RWPE1 (cell line): ENCODE measurements around the gene RAB5A.
"Not testable (repeated sequence)": the region's sequence is repeated elsewhere in the genome, so short reads cannot be mapped to it uniquely, and the experiment has no call there.

Experiments used
- CTCF ChIA-PET: fragments of 350-600 bp; sonication (Branson Sonifier 250); formaldehyde crosslinking; extraction: SDS; loops from one replicate; lab custom pipeline; 2021; lab: Yijun Ruan, JAX
- POLR2A ChIA-PET: fragments of 400-600 bp; formaldehyde crosslinking; extraction: SDS; loops from one replicate; lab custom pipeline; 2020; ENCODE audit warnings: antibody characterized with exemption; ENCODE audit not compliant: low non-redundant PET; lab: Yijun Ruan, JAX
- DNase-seq: peaks from one replicate; pipeline ENCODE4 v3.0.0; 2012; ENCODE audit warnings: low spot score
- H3K27ac ChIP-seq: fragments of 450-650 bp; 2 replicates; pipeline ENCODE4 v1.5.1; 2017
- CTCF ChIP-seq: fragments of 450-650 bp; conservative IDR thresholded peaks from 2 replicates; pipeline ENCODE4 v1.5.1; 2017; ENCODE audit warnings: low read depth, mild to moderate bottlenecking

Gene RAB5A

DNA sequence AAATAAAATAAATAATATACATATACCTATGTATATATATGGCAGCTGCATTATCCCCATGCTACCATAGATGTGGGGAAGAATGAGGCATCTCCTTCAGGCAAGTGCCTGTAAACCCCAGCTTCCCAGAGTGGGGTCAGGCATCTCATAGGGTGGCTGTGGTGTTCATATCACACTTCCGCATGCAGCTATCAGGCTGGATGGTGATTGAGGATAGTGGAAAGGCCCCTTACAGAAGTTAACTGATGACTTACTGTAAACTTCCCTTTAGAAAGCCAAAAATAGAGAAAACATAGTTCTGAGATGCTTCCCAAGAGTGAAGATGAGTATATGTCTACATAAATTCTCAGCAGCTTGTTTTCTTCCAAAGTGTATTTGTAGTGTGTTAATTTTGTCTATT lies 68.6 kb downstream of the RAB5A start:
- ChIA-PET POLR2A (no interaction called here), CTCF (no interaction called here)
- no peak overlapping the region for H3K27ac ChIP-seq
- DNase-seq: no peak
- no peak for TF ChIP-seq CTCF

DNA sequence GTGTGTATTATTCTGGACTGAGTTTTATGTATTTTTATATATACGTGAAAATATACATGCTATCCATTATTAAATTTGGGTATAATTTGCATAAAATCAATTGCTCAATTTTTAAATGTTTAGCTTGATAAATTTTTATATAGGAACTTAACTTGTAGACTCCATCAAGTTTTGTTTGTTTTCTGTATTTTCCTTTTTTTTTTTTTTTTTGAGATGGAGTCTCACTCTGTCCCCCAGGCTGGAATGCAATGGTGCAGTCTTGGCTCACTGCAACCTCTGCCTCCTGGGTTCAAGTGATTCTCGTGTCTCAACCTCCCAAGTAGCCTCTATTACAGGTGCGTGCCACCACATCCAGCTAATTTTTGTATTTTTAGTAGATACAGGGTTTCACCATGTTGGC lies 69.2 kb downstream of the RAB5A start:
- DNase-seq, H3K27ac ChIP-seq, POLR2A ChIA-PET, CTCF ChIA-PET: not testable (repeated sequence)

GRCh38 chr3:20022954-20023622 lies 76.2 kb downstream of the RAB5A start:
- DNase-seq: no peak
- TF ChIP-seq CTCF: no peak
- CTCF ChIA-PET: interaction anchor here (0.7 kb wide), 1 partner anchor 100 kb away, joined by 4 read pairs; no protein-coding TSS in a partner anchor
- POLR2A ChIA-PET: no interaction called here
- no peak overlapping the region for H3K27ac ChIP-seq

DNA sequence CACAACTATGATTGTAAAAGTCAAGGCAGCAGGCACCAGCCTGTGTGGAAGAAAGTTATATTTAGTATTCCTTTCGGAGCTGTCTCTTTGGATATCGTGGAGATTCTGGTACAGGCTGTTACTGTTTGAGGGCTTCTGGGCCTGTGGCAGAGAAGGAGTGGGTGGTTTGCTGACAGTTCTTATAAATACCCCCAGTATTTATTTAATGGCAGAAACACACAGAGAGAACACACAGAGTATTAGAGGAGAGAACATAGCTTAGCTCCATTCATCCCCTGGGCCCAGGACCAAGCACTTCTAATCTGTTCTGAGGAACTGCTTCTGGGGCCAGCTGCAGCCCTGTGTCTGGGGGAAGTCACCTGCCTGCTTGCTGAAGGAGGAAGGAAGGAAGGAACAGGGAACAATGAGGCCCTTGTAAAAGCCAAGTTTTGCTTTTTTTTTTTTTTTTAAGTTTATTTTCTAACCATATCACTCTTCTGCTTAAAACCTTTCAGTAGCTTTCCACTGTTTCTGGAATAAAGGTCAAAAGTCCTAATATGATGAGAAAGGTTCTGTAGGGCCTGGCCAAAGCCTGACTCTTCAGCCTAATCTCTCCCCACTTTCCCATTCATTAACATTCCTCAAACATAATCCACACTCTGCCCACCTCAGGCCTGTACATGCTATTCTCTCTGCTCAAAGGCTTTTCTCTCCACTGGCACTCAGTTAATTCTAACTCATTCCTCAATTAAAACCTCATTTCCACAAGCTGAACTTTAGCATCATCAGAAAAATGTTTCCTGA lies 76.9 kb downstream of the RAB5A start:
- TF ChIP-seq CTCF: no peak
- H3K27ac ChIP-seq: no peak overlapping the region
- no peak for DNase-seq
- CTCF ChIA-PET: interaction anchor here (0.7 kb wide), 1 partner anchor 99 kb away, joined by 4 read pairs; no protein-coding TSS in a partner anchor
- POLR2A ChIA-PET: no interaction called here

GRCh38 chr3:20027136-20027535 lies 80.2 kb downstream of the RAB5A start:
- no peak overlapping the region for H3K27ac ChIP-seq
- no peak for TF ChIP-seq CTCF
- no peak for DNase-seq
- POLR2A ChIA-PET: no interaction called here
- CTCF ChIA-PET: no interaction called here

DNA sequence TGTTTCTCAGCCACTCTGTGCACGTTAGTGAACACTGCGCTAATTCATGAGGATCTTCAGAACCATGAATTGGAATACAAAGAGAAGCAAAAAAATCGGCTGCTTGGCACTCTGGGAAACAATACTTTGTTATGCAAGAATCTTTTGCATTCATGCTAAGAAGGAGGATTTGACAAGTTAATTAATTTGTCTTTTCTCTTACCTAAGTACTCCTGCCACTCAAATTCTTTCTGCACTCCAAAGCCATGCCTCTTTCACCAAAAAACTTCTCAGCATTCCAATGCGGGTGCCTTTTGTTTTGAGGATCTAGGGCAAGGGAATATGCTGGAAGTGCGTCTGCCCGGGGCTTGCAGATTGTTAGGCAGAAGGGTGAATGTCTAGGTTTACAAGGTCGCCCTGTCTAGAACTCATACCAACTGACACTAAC lies 82.0 kb downstream of the RAB5A start:
- H3K27ac ChIP-seq: no peak overlapping the region
- no peak for DNase-seq
- ChIA-PET POLR2A (no interaction called here), CTCF (no interaction called here)
- TF ChIP-seq CTCF: no peak

GRCh38 chr3:20031939-20032338 lies 85.0 kb downstream of the RAB5A start:
- H3K27ac ChIP-seq, DNase-seq, POLR2A ChIA-PET, CTCF ChIA-PET: not testable (repeated sequence)
